ENCODE data around the gene PRKRA. TPM values are rescaled to one million over a fixed set of nuclear protein-coding genes. Genes with fewer than 3 reads are reported as not detected.
"Not testable (repeated sequence)": the region's sequence is repeated elsewhere in the genome, so short reads cannot be mapped to it uniquely, and the experiment has no call there.

The PRKRA gene
- total RNA-seq, 1 donor from 2014 or later, result 79.3 TPM

GRCh38 chr2:178414266-178415247 lies 36.4 kb downstream of the PRKRA start:
- H3K27ac ChIP-seq, result peak overlapping the region; percentile 96
- peak; percentile 77 to 88 (median 86) for TF ChIP-seq CTCF (IDR thresholded peaks at IDR 0.05)
- TF ChIP-seq POLR2AphosphoS5 (IDR thresholded peaks at IDR 0.05; ENCODE audit: insufficient read depth in 1 of 2, low read depth in 1 of 2), result peak; percentile 43 to 86
- peak in 1 of 2 donors; percentile 7 for TF ChIP-seq POLR2A (IDR thresholded peaks at IDR 0.05)
- no peaks in the 10 kb centered on the region for H3K36me3 ChIP-seq
- H3K4me3 ChIP-seq, result peak overlapping the region; percentile 68 to 70
- DNase-seq (ENCODE audit: extremely low spot score in 2 of 2), result peak in 1 of 2 donors; percentile 97
- peaks cover 14% of the 10 kb centered on the region for H3K4me1 ChIP-seq
- intact Hi-C loops (cut with DNase I), result no loop called here
- no peaks in the 10 kb centered on the region for H3K9me3 ChIP-seq
- H3K27me3 ChIP-seq, result no peaks in the 10 kb centered on the region

GRCh38 chr2:178413472-178414265 lies 37.3 kb downstream of the PRKRA start:
- intact Hi-C loops (cut with DNase I), result no loop called here
- H3K9me3 ChIP-seq, result no peaks in the 10 kb centered on the region
- H3K4me1 ChIP-seq, result peaks cover 14% of the 10 kb centered on the region
- DNase-seq (ENCODE audit: extremely low spot score in 2 of 2), result no peak
- no peaks in the 10 kb centered on the region for H3K27me3 ChIP-seq
- peak overlapping the region; percentile 68 to 70 for H3K4me3 ChIP-seq
- peak overlapping the region; percentile 96 for H3K27ac ChIP-seq
- TF ChIP-seq CTCF (IDR thresholded peaks at IDR 0.05) (peak in 1 of 3 experiments; percentile 35), POLR2A (IDR thresholded peaks at IDR 0.05) (no peak), POLR2AphosphoS5 (IDR thresholded peaks at IDR 0.05; ENCODE audit: insufficient read depth in 1 of 2, low read depth in 1 of 2) (peak; percentile 23 to 71)
- no peaks in the 10 kb centered on the region for H3K36me3 ChIP-seq

GRCh38 chr2:178412453-178412852 lies 38.5 kb downstream of the PRKRA start:
- H3K27me3 ChIP-seq; H3K36me3 ChIP-seq; H3K9me3 ChIP-seq; DNase-seq (ENCODE audit: extremely low spot score in 2 of 2); intact Hi-C loops (cut with DNase I); H3K27ac ChIP-seq; H3K4me3 ChIP-seq: not testable (repeated sequence)
- peaks cover 14% of the 10 kb centered on the region for H3K4me1 ChIP-seq

- no peak for TF ChIP-seq CTCF (IDR thresholded peaks at IDR 0.05)
- no peaks in the 10 kb centered on the region for H3K9me3 ChIP-seq
- no peak overlapping the region for H3K4me3 ChIP-seq
- no peaks in the 10 kb centered on the region for H3K27me3 ChIP-seq
- H3K4me1 ChIP-seq, result peaks cover 14% of the 10 kb centered on the region
- intact Hi-C loops (cut with DNase I), result no loop called here
- H3K36me3 ChIP-seq, result no peaks in the 10 kb centered on the region
- H3K27ac ChIP-seq, result no peak overlapping the region
- no peak for DNase-seq (ENCODE audit: extremely low spot score in 2 of 2)
These were observed 38.9 kb downstream of the PRKRA start for GRCh38 chr2:178412047-178412446.

- H3K27ac ChIP-seq, result no peak overlapping the region
- no peak overlapping the region for H3K4me3 ChIP-seq
- no peaks in the 10 kb centered on the region for H3K36me3 ChIP-seq
- intact Hi-C loops (cut with DNase I), result no loop called here
- no peaks in the 10 kb centered on the region for H3K9me3 ChIP-seq
- TF ChIP-seq CTCF (IDR thresholded peaks at IDR 0.05) (no peak), POLR2AphosphoS5 (IDR thresholded peaks at IDR 0.05; ENCODE audit: insufficient read depth in 1 of 2, low read depth in 1 of 2) (no peak), POLR2A (IDR thresholded peaks at IDR 0.05) (no peak)
- H3K4me1 ChIP-seq, result peaks cover 7% of the 10 kb centered on the region
- no peaks in the 10 kb centered on the region for H3K27me3 ChIP-seq
- DNase-seq (ENCODE audit: extremely low spot score in 2 of 2), result no peak
These were observed 41.7 kb downstream of the PRKRA start for GRCh38 chr2:178409261-178409660.
